Muscle of leg (tissue), 11 donors: Measurements from ENCODE around the gene SLC10A7. TPM values are rescaled to one million over a fixed set of nuclear protein-coding genes. Genes with fewer than 3 reads are reported as not detected.

ENCODE experiments used
- DNase-seq: peaks from one replicate; pipeline ENCODE4 v3.0.0; 2013
- H3K27ac ChIP-seq: one replicate; pipeline ENCODE4 v1.5.1; 2013; ENCODE audit warnings: mild to moderate bottlenecking, low read length, control low read depth
- H3K27me3 ChIP-seq: one replicate; pipeline ENCODE4 v1.6.1; 2013; ENCODE audit warnings: low read length; ENCODE audit not compliant: control insufficient read depth, insufficient read depth
- H3K36me3 ChIP-seq: one replicate; pipeline ENCODE4 v1.6.1; 2013; ENCODE audit warnings: low read length; ENCODE audit not compliant: control insufficient read depth, insufficient read depth
- H3K4me1 ChIP-seq: one replicate; pipeline ENCODE4 v1.6.1; 2013; ENCODE audit warnings: low read length; ENCODE audit not compliant: control insufficient read depth, insufficient read depth
- H3K4me3 ChIP-seq: one replicate; pipeline ENCODE4 v1.5.1; 2013; ENCODE audit warnings: low read length, control low read depth
- H3K9me3 ChIP-seq: replicated peaks from 2 replicates; pipeline ENCODE4 v1.6.1; 2013; ENCODE audit warnings: low read depth, low read length; ENCODE audit not compliant: control insufficient read depth
- WGBS: methylation state at CpG from one replicate; pipeline ENCODE4 v1.1.5; 2013; ENCODE audit warnings: missing lambda C conversion rate; ENCODE audit not compliant: insufficient coverage; 5-methylcytosine and 5-hydroxymethylcytosine counted together
- polyA plus RNA-seq, 8 donors: library from polyadenylated mRNA; unstranded; fragments of 120-200 nt; gene quantifications; one replicate each; pipeline versions ENCODE4 v1.2.1 to v1.2.3, GENCODE V29; 2013; ENCODE audit warnings: inconsistent platforms in 1 of 8, low replicate concordance in 1 of 8; ENCODE audit not compliant: insufficient read length in 8 of 8, insufficient read depth in 1 of 8
- total RNA-seq: library from RNA; stranded (reverse); fragments of 120-200 nt; gene quantifications from one replicate; pipeline ENCODE4 v1.2.4, GENCODE V29; 2013

The SLC10A7 gene
- total and polyA plus RNA-seq, 9 donors, result 5.6 to 11.0 (median 7.5) TPM

DNA sequence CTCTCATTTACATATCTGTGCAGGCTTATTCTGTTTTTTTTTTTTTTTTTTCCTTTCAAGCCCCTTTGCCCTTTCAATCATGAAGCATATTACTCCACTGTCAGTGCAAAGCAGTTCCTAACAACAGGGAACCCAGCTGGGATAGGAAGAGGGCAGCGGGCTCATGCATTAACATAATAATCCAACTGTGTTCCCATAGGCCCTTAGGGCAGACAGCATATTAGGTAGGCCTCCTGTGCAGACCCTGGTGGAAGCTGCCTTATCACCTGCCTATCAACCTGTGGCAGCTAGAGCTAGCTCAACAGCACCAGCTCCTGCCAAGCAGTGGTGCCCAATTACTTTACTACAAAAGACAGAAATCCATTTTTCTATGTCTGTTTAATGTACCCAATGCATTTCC is 49.3 kb downstream of the SLC10A7 start:
- WGBS, result no CpG with 5 or more reads among the region's 1 CpG
- H3K27ac ChIP-seq, result no peak overlapping the region
- DNase-seq, result no peak
- no peaks in the 10 kb centered on the region for H3K27me3 ChIP-seq
- no peak overlapping the region for H3K4me3 ChIP-seq
- H3K4me1 ChIP-seq, result no peaks in the 10 kb centered on the region
- H3K9me3 ChIP-seq, result no peaks in the 10 kb centered on the region
- no peaks in the 10 kb centered on the region for H3K36me3 ChIP-seq

DNA sequence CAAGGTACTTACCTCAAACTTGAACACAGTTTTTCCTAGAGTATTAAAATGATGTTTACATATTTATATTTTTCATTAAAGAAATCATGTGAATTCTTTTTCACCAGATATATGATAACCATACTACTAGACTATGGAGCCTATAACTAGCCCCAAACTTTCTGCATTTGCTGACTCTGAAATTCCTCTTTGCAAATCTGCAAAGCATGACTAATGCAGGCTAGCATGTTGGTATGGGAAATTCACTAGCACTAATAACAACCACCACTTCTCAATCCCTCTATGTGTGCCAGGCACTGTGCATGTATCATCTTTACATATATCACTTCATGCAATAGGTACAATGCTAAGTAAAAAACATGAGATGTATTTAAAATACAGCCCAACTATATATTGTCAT is 51.1 kb downstream of the SLC10A7 start:
- Histone ChIP-seq H3K27me3 (no peaks in the 10 kb centered on the region), H3K4me1 (no peaks in the 10 kb centered on the region), H3K27ac (no peak overlapping the region), H3K4me3 (no peak overlapping the region), H3K36me3 (no peaks in the 10 kb centered on the region), H3K9me3 (no peaks in the 10 kb centered on the region)
- no peak for DNase-seq

GRCh38 chr4:146469022-146469421 is 52.7 kb downstream of the SLC10A7 start:
- no peaks in the 10 kb centered on the region for H3K36me3 ChIP-seq
- DNase-seq, result no peak
- no CpG with 5 or more reads among the region's 1 CpG for WGBS
- H3K4me1 ChIP-seq, result no peaks in the 10 kb centered on the region
- H3K9me3 ChIP-seq, result no peaks in the 10 kb centered on the region
- no peaks in the 10 kb centered on the region for H3K27me3 ChIP-seq
- no peak overlapping the region for H3K27ac ChIP-seq
- H3K4me3 ChIP-seq, result no peak overlapping the region

- Histone ChIP-seq H3K4me1 (no peaks in the 10 kb centered on the region), H3K36me3 (no peaks in the 10 kb centered on the region), H3K4me3 (no peak overlapping the region), H3K27me3 (no peaks in the 10 kb centered on the region), H3K9me3 (no peaks in the 10 kb centered on the region), H3K27ac (no peak overlapping the region)
- no peak for DNase-seq
- no CpG with 5 or more reads among the region's 1 CpG for WGBS
These were observed 56.1 kb downstream of the SLC10A7 start for GRCh38 chr4:146465628-146466027.

- Histone ChIP-seq H3K27ac (no peak overlapping the region), H3K4me3 (no peak overlapping the region), H3K4me1 (no peaks in the 10 kb centered on the region), H3K9me3 (no peaks in the 10 kb centered on the region), H3K27me3 (no peaks in the 10 kb centered on the region), H3K36me3 (no peaks in the 10 kb centered on the region)
- no peak for DNase-seq
These were observed 59.5 kb downstream of the SLC10A7 start for GRCh38 chr4:146462251-146462650.

- Histone ChIP-seq H3K9me3 (no peaks in the 10 kb centered on the region), H3K27me3 (no peaks in the 10 kb centered on the region), H3K4me3 (no peak overlapping the region), H3K4me1 (no peaks in the 10 kb centered on the region), H3K36me3 (no peaks in the 10 kb centered on the region), H3K27ac (no peak overlapping the region)
- WGBS, result no CpG with 5 or more reads among the region's 1 CpG
- DNase-seq, result no peak
These were observed 63.1 kb downstream of the SLC10A7 start for GRCh38 chr4:146458594-146458993.

- Histone ChIP-seq H3K27ac (no peak overlapping the region), H3K27me3 (no peaks in the 10 kb centered on the region), H3K4me1 (no peaks in the 10 kb centered on the region), H3K4me3 (no peak overlapping the region), H3K9me3 (no peaks in the 10 kb centered on the region), H3K36me3 (no peaks in the 10 kb centered on the region)
- no CpG with 5 or more reads among the region's 2 CpGs for WGBS
- DNase-seq, result no peak
These were observed 65.1 kb downstream of the SLC10A7 start for GRCh38 chr4:146456681-146457080.

GRCh38 chr4:146453181-146453807 is 68.4 kb downstream of the SLC10A7 start:
- H3K36me3 ChIP-seq, result no peaks in the 10 kb centered on the region
- no peaks in the 10 kb centered on the region for H3K4me1 ChIP-seq
- no peaks in the 10 kb centered on the region for H3K9me3 ChIP-seq
- no peaks in the 10 kb centered on the region for H3K27me3 ChIP-seq
- H3K4me3 ChIP-seq, result no peak overlapping the region
- H3K27ac ChIP-seq, result no peak overlapping the region
- DNase-seq, result peak; percentile 34
- no CpG with 5 or more reads among the region's 5 CpGs for WGBS

DNA sequence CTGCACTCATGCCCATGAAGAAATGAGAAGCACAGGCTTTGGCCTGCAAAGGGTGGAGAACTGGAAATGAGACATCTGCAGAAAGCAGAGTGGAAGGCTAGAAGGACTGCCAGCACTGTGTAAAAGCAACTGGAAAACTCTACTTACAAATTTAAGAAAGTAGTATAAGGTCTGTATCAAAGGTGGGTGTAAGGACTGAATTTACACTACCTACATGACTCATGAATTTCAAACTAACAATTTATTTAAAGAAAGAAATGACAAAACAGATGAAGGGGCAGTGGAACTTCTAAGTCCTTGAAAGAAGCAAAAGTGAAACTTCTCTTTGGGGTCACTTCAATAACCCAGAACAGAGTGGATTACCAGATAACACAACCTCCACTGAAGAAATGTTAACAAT is 71.2 kb downstream of the SLC10A7 start:
- no peak overlapping the region for H3K27ac ChIP-seq
- no peaks in the 10 kb centered on the region for H3K27me3 ChIP-seq
- no peaks in the 10 kb centered on the region for H3K9me3 ChIP-seq
- H3K4me3 ChIP-seq, result no peak overlapping the region
- H3K36me3 ChIP-seq, result no peaks in the 10 kb centered on the region
- no peaks in the 10 kb centered on the region for H3K4me1 ChIP-seq
- no peak for DNase-seq

DNA sequence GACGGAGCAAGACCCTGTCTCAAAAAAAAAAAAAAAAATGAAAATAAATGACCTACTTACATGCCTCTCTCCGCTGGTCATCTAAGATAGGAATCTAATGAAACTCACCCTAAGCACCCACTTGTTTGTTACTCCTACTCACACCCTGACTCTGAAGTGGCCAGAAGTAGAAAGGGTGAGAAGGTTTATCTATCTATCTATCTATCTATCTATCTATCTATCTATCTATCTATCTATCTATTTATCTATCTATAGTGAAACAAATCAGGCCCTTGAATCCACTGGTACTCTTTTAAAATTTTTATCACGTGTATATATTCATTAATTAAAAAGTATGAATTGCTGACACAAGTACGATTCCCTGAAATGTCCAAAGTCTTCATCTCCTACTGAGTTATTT is 75.2 kb downstream of the SLC10A7 start:
- no CpG with 5 or more reads among the region's 4 CpGs for WGBS
- H3K4me3 ChIP-seq, result no peak overlapping the region
- no peak overlapping the region for H3K27ac ChIP-seq
- H3K36me3 ChIP-seq, result no peaks in the 10 kb centered on the region
- no peaks in the 10 kb centered on the region for H3K27me3 ChIP-seq
- no peak for DNase-seq
- H3K9me3 ChIP-seq, result no peaks in the 10 kb centered on the region
- H3K4me1 ChIP-seq, result no peaks in the 10 kb centered on the region
